Endothelial cell of umbilical vein (primary cell): ENCODE results near the gene CMTM4. TPM values are rescaled to one million over a fixed set of nuclear protein-coding genes. Genes with fewer than 3 reads are reported as not detected.

Source experiments
- BruUV-seq: library from RNA; stranded (reverse); fragments of 400-500 nt; replicated peaks from 2 replicates; lab custom pipeline; 2021; lab: Mats Ljungman, UMichigan
- CTCF ChIA-PET: fragments of 300-600, 350-600 bp; sonication (Branson Sonifier 250); formaldehyde crosslinking; loops from one replicate; lab custom pipeline; 2021; ENCODE audit warnings: antibody characterized with exemption, inconsistent platforms; lab: Charles Lee
- POLR2A ChIA-PET: fragments of 300-600, 350-600 bp; sonication (Branson Sonifier 250); formaldehyde crosslinking; loops from one replicate; lab custom pipeline; 2021; ENCODE audit warnings: antibody characterized with exemption, inconsistent platforms; lab: Charles Lee
- DNase-seq: peaks from one replicate; pipeline ENCODE4 v3.0.0-alpha.2; 2011; ENCODE audit warnings: low read depth, low spot score
- FAIRE-seq: peaks from 2 replicates; lab custom pipeline; 2011; peaks lifted over from hg19 to GRCh38; lab: Jason Lieb, UNC
- H2AFZ ChIP-seq: 2 replicates; pipeline ENCODE4 v1.6.0; 2012; ENCODE audit warnings: low read depth, low read length, control low read depth, inconsistent platforms
- H3K27ac ChIP-seq: 2 replicates; pipeline ENCODE4 v1.5.1; 2011; ENCODE audit warnings: low read depth, mild to moderate bottlenecking, control low read depth, low read length, moderate library complexity; ENCODE audit not compliant: insufficient read depth
- H3K27me3 ChIP-seq, 2 experiments: 2 replicates each; pipeline versions ENCODE4 v1.6.0 to v1.6.1; 2011; ENCODE audit warnings: low read length in 2 of 2, mixed read lengths in 1 of 2; ENCODE audit not compliant: control insufficient read depth in 2 of 2, insufficient read depth in 2 of 2
- H3K36me3 ChIP-seq, 2 experiments: 2 replicates in 1 of 2; 3 replicates in 1 of 2; pipeline ENCODE4 v1.5.1; 2011; ENCODE audit warnings: low read length in 2 of 2, mild to moderate bottlenecking in 1 of 2, moderate library complexity in 1 of 2; ENCODE audit not compliant: control insufficient read depth in 2 of 2, insufficient read depth in 2 of 2; ENCODE audit errors: extremely low read depth in 1 of 2
- H3K4me1 ChIP-seq: 3 replicates; pipeline ENCODE4 v1.5.1; 2011; ENCODE audit warnings: mild to moderate bottlenecking, low read length; ENCODE audit not compliant: control insufficient read depth, insufficient read depth; ENCODE audit errors: extremely low read depth
- H3K4me2 ChIP-seq: 2 replicates; pipeline ENCODE4 v1.6.1; 2011; ENCODE audit warnings: low read length, control low read depth, mixed read lengths; ENCODE audit not compliant: insufficient read depth
- H3K4me3 ChIP-seq, 3 experiments: fragments of 200-600 bp in 1 of 3; sonication (generic), shearing (Covaris generic) in 1 of 3; replicated peaks in 1 of 3; 2 replicates each; pipeline ENCODE4 v1.5.1; 2011 to 2016; ENCODE audit warnings: control low read depth in 3 of 3, low read length in 3 of 3, mild to moderate bottlenecking in 2 of 3, inconsistent platforms in 1 of 3, low read depth in 1 of 3, moderate library complexity in 1 of 3; ENCODE audit not compliant: insufficient read depth in 1 of 3
- H3K79me2 ChIP-seq: 2 replicates; pipeline ENCODE4 v1.6.0; 2012; ENCODE audit warnings: low read length, inconsistent platforms; ENCODE audit not compliant: control insufficient read depth, insufficient read depth
- H3K9ac ChIP-seq: replicated peaks from 2 replicates; pipeline ENCODE3; 2011; ENCODE audit warnings: low read length, control low read depth; ENCODE audit not compliant: insufficient read depth; ENCODE audit errors: extremely low read depth
- H3K9me1 ChIP-seq: replicated peaks from 3 replicates; pipeline ENCODE4 v1.6.0; 2011; ENCODE audit warnings: mild to moderate bottlenecking, low read length; ENCODE audit not compliant: control insufficient read depth, insufficient read depth; ENCODE audit errors: extremely low read depth
- H3K9me3 ChIP-seq: replicated peaks from 2 replicates; pipeline ENCODE4 v1.5.1; 2012; ENCODE audit warnings: low read length, inconsistent platforms; ENCODE audit not compliant: control insufficient read depth, insufficient read depth
- H4K20me1 ChIP-seq: replicated peaks from 2 replicates; pipeline ENCODE3; 2011; ENCODE audit warnings: mild to moderate bottlenecking, low read length; ENCODE audit not compliant: control insufficient read depth, insufficient read depth; ENCODE audit errors: extremely low read depth
- CTCF ChIP-seq, 2 donors: IDR thresholded peaks; 1 replicate in 1 of 2; 2 replicates in 1 of 2; pipeline ENCODE4 v1.5.1; 2011; ENCODE audit warnings: low read length in 2 of 2, mild to moderate bottlenecking in 2 of 2, moderate library complexity in 2 of 2, control low read depth in 1 of 2, inconsistent platforms in 1 of 2, low read depth in 1 of 2; ENCODE audit not compliant: insufficient read depth in 1 of 2; ENCODE audit errors: extremely low read depth in 1 of 2
- EZH2 ChIP-seq: IDR thresholded peaks from 2 replicates; pipeline ENCODE4 v1.6.1; 2012; ENCODE audit warnings: borderline replicate concordance, low read depth, mild to moderate bottlenecking, moderate library complexity, low read length, inconsistent platforms; ENCODE audit not compliant: severe bottlenecking
- FOS ChIP-seq: IDR thresholded peaks from 2 replicates; pipeline ENCODE4 v1.6.1; 2011; ENCODE audit warnings: mild to moderate bottlenecking, low read length, moderate library complexity, borderline replicate concordance; ENCODE audit not compliant: insufficient read depth
- JUN ChIP-seq: IDR thresholded peaks from 2 replicates; pipeline ENCODE4 v1.6.1; 2011; ENCODE audit warnings: borderline replicate concordance, low read depth; ENCODE audit not compliant: insufficient read length, insufficient read depth
- MYC ChIP-seq: IDR thresholded peaks from one replicate; pipeline ENCODE4 v1.6.1; 2011; ENCODE audit warnings: mild to moderate bottlenecking, low read depth, low read length
- POLR2A ChIP-seq: IDR thresholded peaks from 2 replicates; pipeline ENCODE4 v1.6.1; 2012; ENCODE audit warnings: low read depth, mild to moderate bottlenecking, control low read depth, low read length
- dilution Hi-C: fragments of 300-500 bp; cut with MboI; formaldehyde crosslinking; loops from one replicate; pipeline ENCODE4 v1.15.0; 2019; ENCODE audit warnings: low sequenced_read_pairs; ENCODE audit not compliant: extremely low pct_ligation_motif_present
- intact Hi-C: fragments of 100-400 bp; cut with micrococcal nuclease; formaldehyde crosslinking; loops from one replicate; pipeline ENCODE4 v1.10.0; 2022
- polyA plus RNA-seq, 4 experiments: library from polyadenylated mRNA; depleted of rRNA in 3 of 4; stranded (reverse) in 3 of 4; unstranded in 1 of 4; fragments of >200 nt; gene quantifications; 2 replicates each; pipeline versions ENCODE4 v1.2.1 to v1.2.3, GENCODE V29; 2011 to 2012; ENCODE audit warnings: missing spikeins in 1 of 4
- total RNA-seq: library from RNA; stranded (reverse); gene quantifications from 2 replicates; pipeline ENCODE4 v1.2.3, GENCODE V29; 2021
- TF ChIP-seq, protein P1 (sequence below): IDR thresholded peaks from 2 replicates; pipeline ENCODE4 v1.6.1; 2011; ENCODE audit not compliant: insufficient read depth, insufficient read length

The CMTM4 gene
- total and polyA plus RNA-seq, 2 donors (not counting 3 experiments of a cell fraction or from before 2014, with no cell fraction given) = 9.0 to 10.7 TPM

DNA sequence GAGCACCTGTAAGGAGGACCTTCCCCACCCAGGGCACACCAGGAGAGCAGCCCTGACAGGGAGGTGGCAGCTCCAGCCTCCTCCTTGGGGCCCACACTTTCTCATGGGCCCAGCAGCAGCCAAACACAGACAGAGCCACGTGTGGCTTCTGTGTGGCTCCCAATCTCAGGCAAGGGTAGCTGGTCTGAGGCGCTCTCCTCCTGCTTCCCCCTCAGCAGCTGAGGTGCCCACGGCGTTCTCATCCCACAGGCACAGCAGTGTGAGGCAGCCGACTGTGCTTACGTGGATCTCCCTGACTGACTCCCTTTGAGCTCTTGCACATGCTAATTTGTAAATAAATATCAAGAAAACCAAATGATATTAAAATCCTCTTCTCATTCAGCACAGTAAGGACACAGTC lies 61.1 kb downstream of the CMTM4 start:
- Histone ChIP-seq H3K36me3 (no peaks in the 10 kb centered on the region), H3K4me3 (no peak overlapping the region), H2AFZ (no peak overlapping the region), H4K20me1 (no peaks in the 10 kb centered on the region), H3K27ac (no peak overlapping the region), H3K27me3 (no peaks in the 10 kb centered on the region), H3K79me2 (no peaks in the 10 kb centered on the region), H3K4me1 (no peaks in the 10 kb centered on the region), H3K9ac (no peak overlapping the region), H3K4me2 (no peak overlapping the region), H3K9me1 (no peaks in the 10 kb centered on the region), H3K9me3 (no peaks in the 10 kb centered on the region)
- BruUV-seq = no TSS peak
- dilution Hi-C loops = no loop called here
- intact Hi-C loops = no loop called here
- CTCF ChIA-PET = interaction anchor here (1.2 to 2.7 kb wide), 4 partner anchors 16 to 158 kb away, joined by 3 to 16 read pairs (median 5); no protein-coding TSS in a partner anchor
- no peak for DNase-seq
- POLR2A ChIA-PET = no interaction called here
- no peak for TF ChIP-seq FOS
- TF ChIP-seq JUN = no peak
- TF ChIP-seq, protein P1, sequence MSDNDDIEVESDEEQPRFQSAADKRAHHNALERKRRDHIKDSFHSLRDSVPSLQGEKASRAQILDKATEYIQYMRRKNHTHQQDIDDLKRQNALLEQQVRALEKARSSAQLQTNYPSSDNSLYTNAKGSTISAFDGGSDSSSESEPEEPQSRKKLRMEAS = no peak
- no peak for TF ChIP-seq EZH2
- no peak for TF ChIP-seq POLR2A
- TF ChIP-seq MYC = no peak
- TF ChIP-seq CTCF (IDR thresholded peaks at IDR 0.05; ENCODE audit: extremely low read depth in 1 of 2, insufficient read depth in 1 of 2, low read depth in 1 of 2, low read length in 2 of 2) = no peak
- FAIRE-seq = no peak
